ENCODE measurements around the gene GPR18. TPM values are rescaled to one million over a fixed set of nuclear protein-coding genes. Genes with fewer than 3 reads are reported as not detected.

Gene GPR18
- polyA plus RNA-seq, 5 donors, result 0.30 to 0.46 (median 0.35) TPM

GRCh38 chr13:99293178-99293577 is 35.0 kb upstream of the GPR18 start:
- no peak for DNase-seq

DNA sequence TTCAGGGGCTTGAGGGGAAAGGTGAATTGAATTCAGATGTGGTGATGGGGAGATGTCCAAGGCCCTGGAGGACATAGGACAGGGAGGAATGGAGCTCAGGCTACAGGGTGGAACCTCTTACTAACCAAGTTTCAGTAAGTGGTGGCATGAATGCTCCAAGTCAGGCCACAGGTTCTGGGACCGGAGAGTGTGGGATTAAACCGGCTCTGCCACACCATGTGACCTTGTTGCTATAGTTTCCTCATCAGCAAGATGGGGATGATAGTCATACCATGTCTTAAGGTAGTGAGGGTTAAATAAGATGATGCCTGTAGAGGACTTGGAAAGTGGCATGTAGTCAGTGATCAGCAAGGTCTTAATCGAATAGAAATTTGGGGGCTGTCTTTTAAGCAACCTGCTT is 32.7 kb upstream of the GPR18 start:
- DNase-seq, result no peak

- DNase-seq, result no peak
Observed at GRCh38 chr13:99289674-99290337, 31.6 kb upstream of the GPR18 start.

- no peak for DNase-seq
Observed at GRCh38 chr13:99289271-99289670, 31.1 kb upstream of the GPR18 start.

DNA sequence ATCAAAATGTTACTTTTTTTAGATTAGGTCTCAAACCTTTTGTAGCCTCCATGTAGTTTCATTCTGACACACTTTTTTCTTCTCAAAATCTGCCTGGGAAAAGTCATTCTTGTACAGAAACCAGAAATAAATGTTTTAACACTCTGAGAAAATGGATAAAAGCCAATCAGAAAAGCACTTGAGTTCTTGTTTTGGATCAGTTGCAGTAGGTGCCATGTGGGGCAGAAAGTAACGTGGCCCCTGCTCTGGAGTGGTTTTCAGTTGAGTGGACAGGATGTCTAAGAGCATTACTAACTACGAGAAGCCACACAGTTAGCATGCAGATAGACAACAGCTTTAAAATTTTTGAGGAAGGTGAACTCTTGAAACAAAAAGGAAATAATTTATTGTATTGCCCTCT is 29.9 kb upstream of the GPR18 start:
- DNase-seq, result no peak

DNA sequence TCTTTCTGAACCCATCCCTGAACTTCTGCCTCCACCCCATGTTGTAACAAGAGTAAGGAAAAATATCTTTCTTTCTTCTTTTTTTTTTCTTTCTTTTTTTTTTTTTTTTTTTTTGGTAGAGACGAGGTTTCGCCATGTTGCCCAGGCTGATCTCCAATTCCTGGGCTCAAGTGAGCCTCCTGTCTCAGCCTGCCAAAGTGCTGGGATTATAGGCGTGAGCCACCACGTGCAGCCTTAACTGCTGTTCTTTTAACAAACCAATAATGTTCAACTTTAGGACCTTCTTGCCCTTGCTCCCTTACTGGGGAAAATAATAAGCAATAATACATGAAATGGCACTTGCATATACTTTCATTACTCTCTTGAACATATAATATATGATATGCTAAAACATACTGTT is 29.4 kb upstream of the GPR18 start:
- no peak for DNase-seq

GRCh38 chr13:99285432-99286182 is 27.4 kb upstream of the GPR18 start:
- no peak for DNase-seq

GRCh38 chr13:99282264-99283231 is 24.4 kb upstream of the GPR18 start:
- DNase-seq, result no peak

GRCh38 chr13:99281811-99282263 is 23.7 kb upstream of the GPR18 start:
- no peak for DNase-seq

GRCh38 chr13:99280166-99280565 is 22.0 kb upstream of the GPR18 start:
- DNase-seq, result no peak

- no peak for DNase-seq
Observed at GRCh38 chr13:99279637-99280036, 21.5 kb upstream of the GPR18 start.

- DNase-seq, result no peak
Observed at GRCh38 chr13:99278843-99279242, 20.7 kb upstream of the GPR18 start.

- no peak for DNase-seq
Observed at GRCh38 chr13:99278200-99278599, 20.0 kb upstream of the GPR18 start.

GRCh38 chr13:99277629-99278028 is 19.4 kb upstream of the GPR18 start:
- DNase-seq, result no peak

DNA sequence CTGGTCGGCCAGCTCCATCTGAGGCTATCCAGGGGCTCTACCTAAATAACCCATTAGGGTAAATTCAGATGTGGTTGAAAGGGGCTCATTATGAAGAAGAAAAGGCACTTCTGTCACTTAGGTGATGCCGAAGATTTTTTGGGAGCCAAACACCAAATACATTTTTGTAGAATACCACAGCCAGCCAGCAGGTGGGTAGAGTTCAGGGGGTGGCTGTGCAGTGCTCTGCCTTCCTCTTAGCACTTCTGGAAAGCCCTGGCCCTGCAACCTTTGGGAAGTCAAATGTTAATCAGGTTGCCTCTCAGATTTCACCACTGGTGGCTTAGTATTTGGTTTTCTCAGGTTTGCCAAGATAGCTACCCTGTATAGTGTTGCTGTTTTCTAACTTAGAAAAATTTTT is 18.5 kb upstream of the GPR18 start:
- DNase-seq, result no peak

GRCh38 chr13:99275093-99275469 is 16.9 kb upstream of the GPR18 start:
- no peak for DNase-seq

GRCh38 chr13:99273128-99273527 is 14.9 kb upstream of the GPR18 start:
- DNase-seq, result no peak

- DNase-seq, result no peak
Observed at GRCh38 chr13:99272481-99272880, 14.3 kb upstream of the GPR18 start.

DNA sequence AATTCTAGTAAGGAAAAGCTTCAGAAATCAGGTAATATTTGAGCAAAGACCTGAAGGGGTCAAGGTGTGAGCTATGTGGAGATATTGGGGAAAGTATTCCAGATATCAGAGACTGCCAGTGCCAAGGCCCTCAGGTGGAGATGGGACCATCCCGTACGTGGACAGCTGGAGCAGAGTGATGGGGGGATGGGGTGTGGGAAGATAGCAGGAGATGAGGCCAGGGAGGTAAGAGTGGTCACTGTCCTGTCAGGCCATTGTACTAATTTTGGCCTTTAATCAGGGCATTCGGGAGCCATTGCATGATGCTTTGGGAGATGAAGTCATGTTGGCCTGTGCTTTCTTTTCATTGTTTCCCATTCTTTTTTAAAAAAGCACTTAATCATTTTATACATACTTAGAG is 13.1 kb upstream of the GPR18 start:
- DNase-seq, result no peak

DNA sequence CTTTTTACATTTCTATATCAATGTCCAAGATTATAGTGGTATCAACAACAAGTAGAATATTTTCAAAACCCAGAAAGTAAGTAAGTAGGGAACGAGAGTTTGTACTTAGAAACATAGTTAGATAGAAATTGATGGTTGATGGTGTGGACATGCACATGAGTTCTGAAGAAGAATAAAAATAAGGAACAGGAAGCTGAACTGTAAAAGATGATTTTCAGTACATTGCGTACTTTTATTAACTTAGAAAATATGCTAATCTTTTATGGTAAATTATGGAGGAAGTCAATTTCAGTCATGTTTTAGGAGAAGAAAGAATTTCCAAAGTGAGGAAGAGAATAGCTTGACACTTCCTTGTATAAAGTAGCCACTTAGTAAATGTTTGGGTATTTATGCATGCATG is 12.3 kb upstream of the GPR18 start:
- no peak for DNase-seq

DNA sequence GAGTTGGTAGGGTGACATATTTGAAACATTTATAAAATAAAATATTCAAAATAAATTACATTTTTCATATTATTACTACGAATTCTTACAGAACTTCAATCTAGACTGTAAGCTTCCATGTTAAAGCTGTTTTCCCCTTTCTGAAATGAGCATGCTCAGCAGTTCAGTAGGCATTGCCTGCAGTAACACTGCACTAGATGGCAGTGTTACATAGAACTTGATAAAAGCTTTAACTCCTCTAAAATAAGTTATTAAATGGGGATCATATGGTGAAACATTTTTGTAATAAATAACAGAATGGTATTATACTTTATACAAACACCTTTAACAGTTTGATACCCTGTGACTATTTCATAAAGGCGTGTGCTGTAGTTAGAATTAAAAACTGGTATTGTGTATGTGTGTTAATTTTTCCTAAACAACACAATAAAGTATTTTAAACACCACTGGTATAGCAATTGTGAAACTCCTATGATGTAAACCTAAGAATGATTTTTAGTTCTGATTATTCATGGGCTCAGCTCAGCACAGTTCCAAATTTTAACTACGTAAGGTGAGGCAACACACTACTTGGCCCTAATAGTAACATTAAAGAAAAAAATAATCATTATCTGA is 11.6 kb upstream of the GPR18 start:
- no peak for DNase-seq

DNA sequence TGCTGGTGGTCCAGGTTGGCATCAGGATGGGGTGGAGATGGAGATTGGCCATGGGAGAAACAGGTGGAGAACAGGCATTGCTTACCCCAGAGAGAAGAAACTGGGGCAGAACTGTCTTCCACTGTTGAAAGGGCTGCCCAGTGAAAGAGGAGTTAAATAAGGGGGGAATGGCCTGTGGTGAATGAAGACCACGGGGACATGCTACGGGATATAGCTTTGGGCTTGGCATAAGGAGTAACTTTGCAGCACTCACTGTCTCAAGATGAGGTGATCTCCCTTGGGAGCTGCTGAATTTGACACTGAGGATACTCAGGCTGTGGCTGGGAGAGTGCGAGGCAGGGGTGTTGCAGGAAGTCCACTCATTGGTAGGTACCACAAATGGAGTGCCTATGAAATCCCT is 10.6 kb upstream of the GPR18 start:
- no peak for DNase-seq

Measured in right lung (tissue), 5 donors.